Activated CD4-positive, alpha-beta memory T cell treated with anti-CD3 and anti-CD28 coated beads, Interleukin-2, amount 10 ng/mL, durations not matched to agents 7 days and 5 days (primary cell): Measurements from ENCODE around the gene TMC1. TPM values are rescaled to one million over a fixed set of nuclear protein-coding genes. Genes with fewer than 3 reads are reported as not detected.
"Not testable (repeated sequence)": the region's sequence is repeated elsewhere in the genome, so short reads cannot be mapped to it uniquely, and the experiment has no call there.

Source experiments
- CTCF ChIA-PET: fragments of 350-600 bp; sonication (Branson Sonifier 250); formaldehyde crosslinking; loops from one replicate; lab custom pipeline; 2021; ENCODE audit warnings: antibody characterized with exemption, inconsistent platforms; lab: Charles Lee
- POLR2A ChIA-PET: fragments of 350-600 bp; sonication (Branson Sonifier 250); formaldehyde crosslinking; loops from one replicate; lab custom pipeline; 2021; ENCODE audit warnings: antibody characterized with exemption; lab: Charles Lee
- DNase-seq: peaks from one replicate; pipeline ENCODE4 v3.0.0-alpha.2; 2020
- H3K27ac Mint-ChIP-seq: one replicate; pipeline ENCODE4 v1.8.0; 2021; ENCODE audit warnings: mild to moderate bottlenecking, mixed read lengths
- H3K27me3 Mint-ChIP-seq: one replicate; pipeline ENCODE4 v1.8.0; 2021; ENCODE audit warnings: mixed read lengths
- H3K36me3 Mint-ChIP-seq: one replicate; pipeline ENCODE4 v1.8.0; 2021; ENCODE audit warnings: low read depth, mixed read lengths
- H3K4me1 Mint-ChIP-seq: one replicate; pipeline ENCODE4 v1.8.0; 2021; ENCODE audit warnings: mixed read lengths
- H3K4me3 Mint-ChIP-seq: one replicate; pipeline ENCODE4 v1.8.0; 2021; ENCODE audit warnings: mild to moderate bottlenecking, mixed read lengths
- H3K9me3 Mint-ChIP-seq: one replicate; pipeline ENCODE4 v1.8.0; 2021; ENCODE audit warnings: mixed read lengths
- total RNA-seq, 2 experiments: library from RNA; stranded (reverse); gene quantifications; one replicate each; pipeline ENCODE4 v1.2.3, GENCODE V29; 2021

The TMC1 gene
- total RNA-seq, 2 experiments from 2014 or later, result 0.28 TPM; not detected in 1

DNA sequence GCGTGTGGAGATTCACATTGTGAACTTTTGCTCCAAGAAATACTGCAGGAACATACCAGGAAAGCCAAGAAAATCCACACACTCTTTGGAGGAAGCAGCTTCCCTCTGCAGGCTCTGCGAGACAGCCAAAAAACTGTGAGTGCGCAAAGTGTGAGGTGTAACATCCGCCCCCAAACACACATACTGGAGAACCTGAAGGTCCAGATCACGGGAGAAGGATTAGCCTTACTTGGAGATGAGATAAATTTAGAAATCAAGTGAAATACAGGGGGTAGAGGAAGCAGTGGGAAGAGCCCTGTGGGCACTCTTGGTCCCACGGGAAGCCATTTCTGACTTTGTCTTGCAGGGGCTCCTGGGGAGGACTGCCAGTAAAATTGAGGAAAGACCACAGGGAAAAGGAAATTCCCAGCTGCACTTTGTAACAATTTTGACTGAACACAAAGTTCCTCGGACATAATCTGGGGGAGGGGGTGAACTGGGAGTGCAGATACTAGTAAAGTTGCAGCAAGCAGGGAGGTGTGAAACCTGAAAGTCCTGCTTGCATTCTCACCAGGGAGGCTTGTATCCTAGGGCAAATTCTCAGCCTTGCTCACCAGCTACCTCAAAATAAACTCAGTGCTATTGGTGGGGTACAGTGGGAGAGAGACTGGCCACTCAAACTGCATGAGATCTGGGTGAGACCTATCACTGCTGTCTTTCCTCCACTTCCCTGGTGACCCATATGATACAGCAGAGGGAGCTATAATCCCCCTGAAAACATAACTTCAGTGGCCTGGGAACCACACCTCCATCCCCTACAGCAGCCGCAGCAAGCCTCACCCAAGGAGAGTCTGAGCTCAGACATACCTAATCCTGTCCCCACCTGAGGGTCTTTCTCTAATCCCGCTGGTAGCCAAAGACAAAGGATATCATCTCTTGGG, 322.4 kb downstream of the TMC1 start:
- POLR2A ChIA-PET, result no interaction called here
- Mint-ChIP-seq H3K4me3 (no peak overlapping the region), H3K27ac (no peak overlapping the region), H3K9me3 (no peaks in the 10 kb centered on the region), H3K27me3 (peaks cover 5% of the 10 kb centered on the region), H3K4me1 (no peaks in the 10 kb centered on the region), H3K36me3 (no peaks in the 10 kb centered on the region)
- CTCF ChIA-PET, result interaction anchor here (1.4 kb wide), 1 partner anchor 14 kb away, joined by 3 read pairs; no protein-coding TSS in a partner anchor
- DNase-seq, result no peak

DNA sequence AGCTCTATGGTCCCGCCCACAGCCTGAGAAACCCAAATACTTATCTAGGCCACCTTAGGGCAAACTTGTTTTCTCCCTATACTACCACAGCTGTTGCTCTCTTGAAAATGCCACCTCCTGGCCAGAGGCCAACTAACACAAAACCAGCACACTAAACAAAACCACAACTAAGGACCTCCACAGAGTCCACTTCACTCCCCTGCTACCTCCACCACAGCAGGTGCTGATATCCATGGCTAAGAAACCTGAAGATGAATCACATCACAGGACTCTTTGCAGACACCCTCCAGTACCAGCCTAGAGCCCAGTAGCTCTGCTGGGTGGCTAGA, 323.0 kb downstream of the TMC1 start:
- Mint-ChIP-seq H3K27me3 (peaks cover 5% of the 10 kb centered on the region), H3K4me1 (no peaks in the 10 kb centered on the region), H3K9me3 (no peaks in the 10 kb centered on the region), H3K4me3 (no peak overlapping the region), H3K27ac (no peak overlapping the region), H3K36me3 (no peaks in the 10 kb centered on the region)
- POLR2A ChIA-PET, result no interaction called here
- no peak for DNase-seq
- CTCF ChIA-PET, result interaction anchor here (1.4 kb wide), 1 partner anchor 13 kb away, joined by 3 read pairs; no protein-coding TSS in a partner anchor

DNA sequence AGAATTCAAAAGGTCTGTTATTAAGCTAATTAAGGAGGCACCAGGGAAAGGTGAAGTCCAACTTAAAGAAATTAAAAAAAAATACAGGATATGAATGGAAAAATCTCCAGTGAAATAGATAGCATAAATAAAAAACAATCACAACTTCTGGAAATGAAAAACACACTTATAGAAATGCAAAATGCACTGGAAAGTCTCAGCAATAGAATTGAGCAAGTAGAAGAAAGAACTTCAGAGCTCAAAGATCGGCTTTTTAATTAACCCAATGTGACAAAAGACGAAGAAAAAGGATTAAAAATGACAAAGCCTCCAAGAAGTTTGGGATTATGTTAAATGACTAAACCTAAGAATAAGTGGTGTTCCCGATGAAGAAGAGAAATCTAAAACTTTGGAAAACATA, 323.6 kb downstream of the TMC1 start:
- H3K27ac Mint-ChIP-seq, H3K4me3 Mint-ChIP-seq, H3K4me1 Mint-ChIP-seq, POLR2A ChIA-PET, DNase-seq, H3K27me3 Mint-ChIP-seq, H3K36me3 Mint-ChIP-seq, H3K9me3 Mint-ChIP-seq: not testable (repeated sequence)
- CTCF ChIA-PET, result interaction anchor here (1.4 kb wide), 1 partner anchor 12 kb away, joined by 3 read pairs; no protein-coding TSS in a partner anchor

DNA sequence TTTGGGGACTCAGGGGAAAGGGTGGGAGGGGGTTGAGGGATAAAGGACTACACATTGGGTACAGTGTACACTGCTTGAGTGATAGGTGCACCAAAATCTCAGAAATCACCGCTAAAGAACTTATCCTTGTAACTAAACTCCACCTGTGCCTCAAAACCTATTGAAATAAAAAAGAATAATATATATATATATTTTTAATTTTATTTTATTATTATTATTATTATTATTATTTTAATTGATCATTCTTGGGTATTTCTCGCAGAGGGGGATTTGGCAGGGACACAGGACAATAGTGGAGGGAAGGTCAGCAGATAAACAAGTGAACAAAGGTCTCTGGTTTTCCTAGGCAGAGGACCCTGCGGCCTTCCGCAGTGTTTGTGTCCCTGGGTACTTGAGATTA, 328.8 kb downstream of the TMC1 start:
- H3K4me1 Mint-ChIP-seq, CTCF ChIA-PET, H3K9me3 Mint-ChIP-seq, H3K27me3 Mint-ChIP-seq, DNase-seq, H3K4me3 Mint-ChIP-seq, H3K27ac Mint-ChIP-seq, H3K36me3 Mint-ChIP-seq, POLR2A ChIA-PET: not testable (repeated sequence)

DNA sequence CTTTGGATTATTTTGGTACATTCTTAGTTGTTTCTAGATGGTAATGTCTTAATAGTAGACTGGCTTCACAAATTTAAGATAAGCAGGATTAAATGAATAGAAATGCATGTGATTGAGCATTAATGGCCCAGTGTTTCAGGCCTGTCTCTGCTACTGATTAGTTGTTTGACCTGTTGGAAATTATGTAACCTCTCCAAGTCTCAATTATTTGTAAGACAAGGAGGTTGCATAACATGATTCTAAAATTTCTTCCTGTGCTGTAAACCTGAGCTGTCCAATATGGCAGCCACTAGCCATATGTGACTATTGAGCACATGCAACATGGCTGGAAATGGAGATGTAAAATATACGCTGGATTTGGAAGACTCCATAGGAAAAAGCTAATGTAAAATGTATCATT, 333.9 kb downstream of the TMC1 start:
- no peaks in the 10 kb centered on the region for H3K4me1 Mint-ChIP-seq
- no peak overlapping the region for H3K27ac Mint-ChIP-seq
- no peaks in the 10 kb centered on the region for H3K36me3 Mint-ChIP-seq
- ChIA-PET CTCF (interaction anchor here (2.8 kb wide), 1 partner anchor 226 kb away, joined by 20 read pairs; no protein-coding TSS in a partner anchor), POLR2A (no interaction called here)
- no peaks in the 10 kb centered on the region for H3K27me3 Mint-ChIP-seq
- H3K4me3 Mint-ChIP-seq, result no peak overlapping the region
- no peaks in the 10 kb centered on the region for H3K9me3 Mint-ChIP-seq
- DNase-seq, result no peak

DNA sequence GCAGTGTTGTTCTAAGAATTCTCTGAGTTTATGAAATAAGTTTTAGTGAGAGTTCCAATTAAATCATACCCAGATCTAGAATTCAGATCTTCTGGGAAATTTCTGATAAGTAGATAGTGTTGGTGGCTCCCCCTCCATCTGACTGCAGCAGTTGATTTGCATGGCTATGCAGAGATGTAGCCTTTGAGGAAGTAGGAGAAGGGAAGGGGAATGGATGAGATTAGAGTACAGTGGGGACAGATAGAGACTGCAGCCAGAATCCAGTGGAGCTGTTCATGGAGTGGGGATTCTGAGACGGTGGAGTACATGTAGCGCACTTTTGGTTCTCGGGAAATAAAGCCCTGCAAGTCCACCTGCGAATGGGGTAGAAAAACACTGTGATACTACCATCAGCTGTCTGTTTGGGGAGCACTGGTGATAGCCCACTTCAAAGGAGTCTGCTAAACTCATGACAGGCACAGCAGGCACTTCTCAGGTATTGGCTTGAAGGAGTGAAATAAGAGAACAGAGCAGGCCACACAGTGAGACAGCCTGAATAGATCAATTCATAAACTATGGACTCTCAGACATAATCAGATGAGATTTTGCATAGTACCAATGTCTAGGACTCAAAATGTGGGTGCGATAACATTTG, 334.6 kb downstream of the TMC1 start:
- Mint-ChIP-seq H3K27me3 (no peaks in the 10 kb centered on the region), H3K36me3 (no peaks in the 10 kb centered on the region), H3K4me1 (no peaks in the 10 kb centered on the region), H3K9me3 (no peaks in the 10 kb centered on the region), H3K27ac (no peak overlapping the region), H3K4me3 (no peak overlapping the region)
- CTCF ChIA-PET, result interaction anchor here (1.7 to 2.8 kb wide), 2 partner anchors 167 to 225 kb away, joined by 12 to 20 read pairs; no protein-coding TSS in a partner anchor
- POLR2A ChIA-PET, result interaction anchor here (1.1 kb wide), 1 partner anchor 160 kb away, joined by 3 read pairs; no protein-coding TSS in a partner anchor
- DNase-seq, result no peak

DNA sequence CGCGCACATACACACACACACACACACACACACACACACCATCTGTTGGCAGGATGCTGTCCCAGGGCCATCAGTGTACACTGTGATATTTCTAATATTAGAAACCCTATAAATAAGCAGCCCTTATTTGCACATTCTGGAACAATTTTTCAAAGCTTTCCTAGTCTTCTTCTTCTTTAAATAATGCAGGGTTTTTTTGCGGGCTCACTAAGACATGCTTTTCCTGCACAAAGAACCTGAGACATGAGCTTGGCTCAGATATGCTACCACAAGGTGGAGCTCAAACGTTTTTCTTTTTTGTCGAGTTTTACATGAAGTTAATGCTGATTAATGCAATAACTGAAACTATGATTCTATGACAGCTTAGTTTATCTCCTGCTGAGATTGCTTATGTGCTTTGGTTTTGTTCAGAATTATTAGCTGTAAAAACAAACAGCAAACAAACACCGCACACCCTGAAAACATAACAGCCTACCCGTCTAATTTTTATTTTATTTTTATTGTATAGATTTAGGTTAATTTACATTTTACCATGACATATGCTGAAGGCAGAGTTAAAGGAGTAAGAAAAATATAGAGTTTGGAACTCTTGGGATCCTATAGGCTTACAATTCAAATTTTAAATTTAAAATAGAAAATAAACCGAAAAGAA, 335.7 kb downstream of the TMC1 start:
- ChIA-PET POLR2A (interaction anchor here (1.1 kb wide), 1 partner anchor 159 kb away, joined by 3 read pairs; no protein-coding TSS in a partner anchor), CTCF (interaction anchor here (0.7 to 2.8 kb wide), 5 partner anchors 13 to 344 kb away, joined by 3 to 20 read pairs (median 3); no protein-coding TSS in a partner anchor)
- no peak overlapping the region for H3K4me3 Mint-ChIP-seq
- no peaks in the 10 kb centered on the region for H3K4me1 Mint-ChIP-seq
- no peaks in the 10 kb centered on the region for H3K9me3 Mint-ChIP-seq
- H3K27me3 Mint-ChIP-seq, result no peaks in the 10 kb centered on the region
- DNase-seq, result no peak
- H3K36me3 Mint-ChIP-seq, result no peaks in the 10 kb centered on the region
- H3K27ac Mint-ChIP-seq, result no peak overlapping the region

DNA sequence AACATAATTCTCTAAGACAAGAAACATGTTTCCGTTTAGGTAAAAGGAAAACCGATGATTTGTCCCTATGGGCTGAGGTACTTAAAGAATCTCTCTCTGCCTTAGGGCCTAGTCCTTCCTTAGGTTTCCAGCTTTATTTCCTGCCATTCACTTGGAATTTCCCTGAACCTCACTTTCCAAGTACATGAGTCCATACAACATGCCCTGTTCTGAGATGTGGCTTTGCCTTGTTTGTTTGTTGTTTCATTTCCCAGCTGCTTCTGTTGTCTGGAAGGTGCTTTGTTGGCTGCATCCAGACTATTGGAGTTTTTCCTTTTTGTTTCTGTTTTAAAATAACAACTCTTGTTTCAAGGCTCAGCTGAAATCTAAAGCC, 336.2 kb downstream of the TMC1 start:
- Mint-ChIP-seq H3K27me3 (no peaks in the 10 kb centered on the region), H3K4me3 (no peak overlapping the region), H3K27ac (no peak overlapping the region), H3K9me3 (no peaks in the 10 kb centered on the region), H3K36me3 (no peaks in the 10 kb centered on the region), H3K4me1 (no peaks in the 10 kb centered on the region)
- ChIA-PET POLR2A (no interaction called here), CTCF (interaction anchor here (0.7 to 2.8 kb wide), 6 partner anchors 13 to 576 kb away, joined by 3 to 20 read pairs (median 3); no protein-coding TSS in a partner anchor)
- no peak for DNase-seq

DNA sequence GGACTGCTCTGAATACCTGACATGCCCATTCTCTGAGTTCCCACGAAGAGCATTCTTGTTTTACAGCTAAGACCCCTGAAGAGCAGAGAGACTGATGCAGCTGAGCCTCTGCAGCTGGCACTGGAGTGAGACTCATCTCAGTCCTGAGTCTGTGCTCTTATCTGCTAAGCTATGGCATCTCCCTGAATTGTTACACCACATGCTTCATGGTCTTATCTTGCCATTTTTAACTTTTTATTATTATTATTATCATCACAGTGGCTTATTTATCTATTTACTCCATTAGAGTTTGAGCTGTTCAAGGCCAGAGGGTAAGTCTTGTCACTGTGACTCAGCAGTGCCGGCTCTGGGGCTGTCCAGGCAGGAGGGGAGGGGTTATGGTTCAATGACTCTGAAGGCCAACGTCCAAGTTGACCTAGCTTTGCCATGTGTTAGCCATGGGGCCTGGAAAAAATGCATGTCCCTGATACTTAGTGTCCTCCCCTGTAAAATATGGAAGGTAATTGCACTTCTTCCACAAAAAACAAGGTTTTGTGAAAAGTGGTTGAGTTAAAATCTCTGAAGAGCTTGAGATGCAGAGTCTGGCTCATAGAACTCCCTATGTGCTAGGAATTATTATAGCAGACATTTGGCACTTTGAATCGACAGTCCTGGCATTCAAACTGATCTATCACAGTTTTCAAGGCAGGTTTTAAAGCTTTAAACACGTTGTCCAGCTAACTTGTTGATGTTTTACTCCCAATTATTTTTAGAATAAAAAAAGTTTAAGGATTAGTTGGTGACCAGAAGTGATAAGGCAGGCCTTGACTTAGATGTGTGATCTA, 336.9 kb downstream of the TMC1 start:
- no peaks in the 10 kb centered on the region for H3K27me3 Mint-ChIP-seq
- ChIA-PET CTCF (interaction anchor here (1.1 to 2.8 kb wide), 4 partner anchors 14 to 577 kb away, joined by 3 to 20 read pairs (median 3); no protein-coding TSS in a partner anchor), POLR2A (no interaction called here)
- H3K4me3 Mint-ChIP-seq, result no peak overlapping the region
- no peaks in the 10 kb centered on the region for H3K9me3 Mint-ChIP-seq
- H3K27ac Mint-ChIP-seq, result no peak overlapping the region
- DNase-seq, result no peak
- no peaks in the 10 kb centered on the region for H3K36me3 Mint-ChIP-seq
- H3K4me1 Mint-ChIP-seq, result no peaks in the 10 kb centered on the region

DNA sequence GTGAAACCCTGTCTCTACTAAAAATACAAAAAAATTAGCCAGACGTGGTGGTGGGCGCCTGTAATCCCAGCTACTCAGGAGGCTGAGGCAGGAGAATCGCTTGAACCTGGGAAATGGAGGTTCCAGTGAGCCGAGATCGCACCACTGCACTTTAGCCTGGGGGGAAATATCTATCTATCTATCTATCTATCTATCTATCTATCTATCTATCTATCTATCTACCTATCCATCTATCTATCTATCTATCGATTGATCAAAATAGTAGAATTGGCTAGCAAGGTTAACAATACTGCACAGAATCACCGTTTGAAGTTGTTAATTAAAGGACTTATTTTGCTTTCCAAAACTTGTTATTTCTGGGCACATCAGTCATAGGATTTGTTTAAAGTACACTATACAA, 341.4 kb downstream of the TMC1 start:
- CTCF ChIA-PET, result interaction anchor here (1.0 kb wide), 2 partner anchors 160 to 218 kb away, joined by 3 to 5 read pairs; no protein-coding TSS in a partner anchor
- H3K27me3 Mint-ChIP-seq, POLR2A ChIA-PET, H3K9me3 Mint-ChIP-seq, H3K4me3 Mint-ChIP-seq, H3K4me1 Mint-ChIP-seq, H3K36me3 Mint-ChIP-seq, H3K27ac Mint-ChIP-seq, DNase-seq: not testable (repeated sequence)

DNA sequence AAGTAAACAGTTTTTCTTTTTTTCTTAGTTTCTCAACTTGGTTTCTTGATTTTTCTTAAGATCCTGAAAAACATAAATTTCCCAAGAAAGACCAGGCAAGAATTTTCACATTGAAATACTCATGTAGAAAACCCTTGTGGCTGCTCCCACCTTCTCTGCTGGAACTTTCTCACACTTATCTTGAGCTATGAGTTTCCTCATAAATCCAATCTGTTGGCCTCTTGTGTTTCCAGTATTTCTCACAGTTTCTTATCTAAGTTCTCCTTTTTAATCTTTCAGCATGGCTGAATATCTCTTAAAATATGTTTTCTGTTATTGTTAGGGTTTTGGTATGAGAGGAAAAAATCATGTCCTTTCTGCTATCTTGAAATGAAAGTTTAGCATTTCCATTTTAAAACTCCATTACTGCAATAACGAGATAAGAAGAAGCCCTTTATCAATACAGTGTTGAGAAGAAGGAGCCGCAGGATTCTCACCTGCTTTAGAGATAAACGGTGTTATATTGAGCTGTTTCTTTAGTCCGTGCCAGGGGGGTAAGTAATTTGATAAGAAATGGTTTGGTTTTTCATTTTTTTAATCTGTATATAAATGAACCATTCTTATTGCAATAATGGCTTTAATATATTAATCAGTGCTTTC, 342.2 kb downstream of the TMC1 start:
- Mint-ChIP-seq H3K27me3 (peaks cover 5% of the 10 kb centered on the region), H3K27ac (no peak overlapping the region), H3K4me3 (no peak overlapping the region), H3K9me3 (no peaks in the 10 kb centered on the region), H3K36me3 (no peaks in the 10 kb centered on the region), H3K4me1 (no peaks in the 10 kb centered on the region)
- ChIA-PET CTCF (no interaction called here), POLR2A (no interaction called here)
- no peak for DNase-seq

DNA sequence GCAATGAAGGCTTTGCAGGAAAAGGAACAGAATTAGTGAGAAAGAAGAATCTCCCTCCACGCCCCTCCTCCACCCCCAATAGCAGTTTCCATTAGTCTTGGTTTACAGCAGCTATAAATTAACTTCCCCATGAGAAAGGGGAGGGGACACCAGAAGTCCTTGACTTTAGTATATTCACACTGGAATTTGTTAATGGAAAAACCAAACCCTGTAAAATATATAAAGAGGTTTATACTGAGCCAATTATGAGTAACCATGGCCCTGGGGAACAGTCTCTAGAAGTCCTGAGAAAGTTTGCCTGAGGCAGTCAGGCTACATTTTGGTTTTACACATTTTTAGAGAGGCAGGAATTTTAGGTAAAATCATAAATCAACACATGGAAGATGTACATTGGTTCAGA, 342.9 kb downstream of the TMC1 start:
- no peak for DNase-seq
- POLR2A ChIA-PET, result no interaction called here
- Mint-ChIP-seq H3K27ac (no peak overlapping the region), H3K36me3 (no peaks in the 10 kb centered on the region), H3K9me3 (no peaks in the 10 kb centered on the region), H3K4me1 (no peaks in the 10 kb centered on the region), H3K4me3 (no peak overlapping the region), H3K27me3 (peaks cover 5% of the 10 kb centered on the region)
- CTCF ChIA-PET, result no interaction called here
